Right lobe of liver (tissue), 6 donors: ENCODE measurements around the gene CELF6. TPM values are rescaled to one million over a fixed set of nuclear protein-coding genes. Genes with fewer than 3 reads are reported as not detected.

Experiments used
- ATAC-seq, 4 donors: fragments of 200-7000 bp; cut with Tn5 transposase; one replicate each; pipeline ENCODE4 v1.9.1; 2020; ENCODE audit warnings: mild to moderate bottlenecking in 4 of 4, moderate library complexity in 4 of 4
- DNase-seq, 3 donors: peaks; one replicate each; pipeline ENCODE4 v3.0.0-alpha.2; 2020
- H3K27ac ChIP-seq, 3 donors: fragments of 200-600 bp; one replicate each; pipeline ENCODE4 v1.8.0; 2022
- H3K27me3 ChIP-seq, 2 donors: fragments of 200-600 bp; one replicate each; pipeline ENCODE4 v1.8.0; 2022
- H3K36me3 ChIP-seq, 4 donors: fragments of 200-600 bp; sonication (generic) in 1 of 4; one replicate each; pipeline versions ENCODE4 v1.5.1 to v1.8.0; 2017 to 2022; ENCODE audit warnings: control low read depth in 1 of 4
- H3K4me1 ChIP-seq, 4 donors: fragments of 200-600 bp; sonication (generic) in 1 of 4; one replicate each; pipeline versions ENCODE4 v1.5.1 to v1.8.0; 2017 to 2022; ENCODE audit warnings: control low read depth in 1 of 4
- H3K4me3 ChIP-seq, 3 donors: fragments of 200-600 bp; one replicate each; pipeline ENCODE4 v1.8.0; 2022
- H3K9me3 ChIP-seq, 4 donors: fragments of 200-600 bp; sonication (generic) in 1 of 4; one replicate each; pipeline versions ENCODE4 v1.5.1 to v1.8.0; 2017 to 2022; ENCODE audit warnings: control low read depth in 1 of 4
- CTCF ChIP-seq, 4 donors: fragments of 200-600 bp in 3 of 4; fragments of 450-650 bp in 1 of 4; IDR thresholded peaks; one replicate each; pipeline versions ENCODE4 v1.5.1 to v1.8.0; 2016 to 2022; ENCODE audit warnings: antibody characterized with exemption in 4 of 4, mild to moderate bottlenecking in 2 of 4
- POLR2A ChIP-seq: fragments of 450-650 bp; IDR thresholded peaks from one replicate; pipeline ENCODE4 v1.6.1; 2017; ENCODE audit warnings: antibody characterized with exemption, mild to moderate bottlenecking
- WGBS: methylation state at CpG from one replicate; pipeline ENCODE4 v1.1.6; 2018; ENCODE audit warnings: low coverage, low lambda C conversion rate; ENCODE audit not compliant: insufficient coverage; ENCODE audit errors: missing lambda C conversion rate; 5-methylcytosine and 5-hydroxymethylcytosine counted together
- intact Hi-C, 2 donors: fragments of 100-400 bp; cut with DNase I; formaldehyde crosslinking; loops; one replicate each; pipeline versions ENCODE4 v1.11.2 to v1.14.1; 2022
- total RNA-seq, 6 experiments: library from RNA; depleted of rRNA in 2 of 6; stranded (reverse); fragments of >200 nt in 2 of 6; fragmentation: NEBNext Ultra II Directional in 3 of 6; extraction: Animal tissue kit (Norgen Biotek cat#: 25700) in 3 of 6; gene quantifications; one replicate each; pipeline versions ENCODE4 v1.1.0 to v1.2.4, GENCODE V29; 2016 to 2023
- donor health status: DM: no; HTN: yes; CAD: no.
- donor health status: DM: no; HTN: no; CAD: no.
- donor health status: DM: no; HTN: no; CAD: no.
- donor health status: DM: no; HTN: yes; CAD: no.
- donor health status: DM: no; HTN: yes; CAD: no.

CELF6 gene
- total RNA-seq, 6 experiments from 2014 or later, result 0.47 to 1.7 (median 1.2) TPM

DNA sequence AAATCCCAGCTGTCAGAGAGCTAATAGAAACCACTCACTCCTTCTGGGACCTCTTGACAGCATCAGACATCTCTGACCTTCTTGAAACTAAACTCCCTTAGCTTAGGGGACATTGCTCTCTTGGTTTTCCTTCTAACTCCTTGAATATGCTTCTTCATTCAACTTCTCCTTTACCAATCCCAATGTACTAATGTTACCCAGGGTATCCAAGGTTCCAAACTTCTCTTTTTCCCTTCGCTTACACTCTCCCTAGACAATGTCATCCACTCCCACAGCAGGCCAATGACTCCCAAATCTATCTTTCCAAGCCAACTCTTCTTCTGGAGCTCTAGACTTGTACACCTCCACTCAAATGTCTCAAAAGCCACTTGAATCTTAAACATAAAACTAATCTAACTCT is 41.2 kb upstream of the CELF6 start:
- no peak overlapping the region for H3K27ac ChIP-seq
- H3K9me3 ChIP-seq, result no peaks in the 10 kb centered on the region
- no peak for ATAC-seq
- H3K27me3 ChIP-seq, result no peaks in the 10 kb centered on the region
- no peaks in the 10 kb centered on the region for H3K4me1 ChIP-seq
- intact Hi-C loops, result no loop called here
- peaks cover 0 to 3% (median 0%) of the 10 kb centered on the region in 4 donors for H3K36me3 ChIP-seq
- 38% methylated on average over 1 of the region's 1 CpG for WGBS
- no peak for DNase-seq
- TF ChIP-seq POLR2A (no peak), CTCF (IDR thresholded peaks at IDR 0.05) (no peak)
- H3K4me3 ChIP-seq, result no peak overlapping the region

DNA sequence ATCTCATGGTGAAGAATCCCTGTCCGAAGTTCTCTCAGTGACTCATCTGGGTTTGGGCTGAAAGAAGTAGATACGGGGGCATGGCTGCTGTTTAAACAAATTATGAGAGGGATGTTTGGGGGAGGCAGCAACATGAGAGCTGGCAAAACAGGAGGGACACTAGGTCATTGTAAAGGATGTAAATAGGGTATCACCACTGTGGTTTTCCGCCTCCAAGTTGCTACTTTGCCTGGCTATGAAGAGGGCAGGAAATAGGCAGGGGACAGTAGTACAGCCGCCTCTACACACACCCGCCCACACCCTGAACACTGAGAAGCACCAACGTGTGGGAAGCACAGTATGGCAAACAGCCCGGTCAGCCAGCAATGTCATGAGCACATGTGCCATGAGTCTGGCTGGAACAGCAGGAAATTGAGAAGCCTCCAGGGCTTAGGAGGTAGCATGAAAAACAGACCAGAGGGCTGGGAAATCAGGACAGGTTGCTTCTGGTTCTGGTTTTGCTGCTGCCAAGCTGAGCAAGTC is 38.8 kb upstream of the CELF6 start:
- ATAC-seq, result peak; percentile 61 to 94 (median 86)
- 53% methylated on average over 6 of the region's 7 CpGs for WGBS
- peak in 2 of 3 donors; percentile 51 to 67 for DNase-seq
- Histone ChIP-seq H3K9me3 (no peaks in the 10 kb centered on the region), H3K27ac (no peak overlapping the region), H3K4me3 (no peak overlapping the region), H3K27me3 (no peaks in the 10 kb centered on the region), H3K4me1 (no peaks in the 10 kb centered on the region), H3K36me3 (peaks cover 0 to 27% (median 6%) of the 10 kb centered on the region in 4 donors)
- TF ChIP-seq CTCF (IDR thresholded peaks at IDR 0.05) (no peak), POLR2A (no peak)
- intact Hi-C loops, result no loop called here

- H3K36me3 ChIP-seq, result peaks cover 0 to 33% (median 6%) of the 10 kb centered on the region in 4 donors
- no peaks in the 10 kb centered on the region for H3K27me3 ChIP-seq
- TF ChIP-seq POLR2A, result no peak
- no peak overlapping the region for H3K4me3 ChIP-seq
- H3K27ac ChIP-seq, result no peak overlapping the region
- no peak for ATAC-seq
- intact Hi-C loops, result no loop called here
- WGBS, result 91% methylated on average over 3 of the region's 3 CpGs
- no peak for DNase-seq
- no peaks in the 10 kb centered on the region for H3K4me1 ChIP-seq
- H3K9me3 ChIP-seq, result no peaks in the 10 kb centered on the region
Measured at GRCh38 chr15:72358121-72358520, 38.2 kb upstream of the CELF6 start.

DNA sequence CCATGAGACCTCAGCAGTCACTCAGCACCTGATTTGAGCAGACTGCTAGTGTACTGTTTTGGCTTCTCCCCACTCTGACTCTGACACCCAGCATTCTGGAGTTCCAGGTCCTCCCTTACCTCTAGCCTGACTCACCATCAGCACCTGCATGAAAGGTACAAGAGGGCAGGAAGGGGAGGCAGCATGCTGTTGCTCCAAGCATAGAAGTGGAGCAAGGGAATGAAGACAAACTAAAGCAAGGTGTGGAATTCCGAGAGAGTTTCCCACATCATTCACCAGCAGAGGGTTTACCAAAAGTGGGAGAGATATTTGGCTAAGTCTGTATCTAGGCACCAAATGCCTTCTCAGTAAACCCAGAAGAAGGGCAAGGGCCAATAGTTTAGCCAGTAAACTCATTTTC is 34.5 kb upstream of the CELF6 start:
- H3K9me3 ChIP-seq, result no peaks in the 10 kb centered on the region
- WGBS, result 100% methylated on average over 1 of the region's 1 CpG
- H3K4me1 ChIP-seq, result no peaks in the 10 kb centered on the region
- H3K27me3 ChIP-seq, result no peaks in the 10 kb centered on the region
- TF ChIP-seq POLR2A, result no peak
- TF ChIP-seq CTCF (IDR thresholded peaks at IDR 0.05), result no peak
- no peak for DNase-seq
- peaks cover 0 to 67% (median 22%) of the 10 kb centered on the region in 4 donors for H3K36me3 ChIP-seq
- H3K4me3 ChIP-seq, result no peak overlapping the region
- ATAC-seq, result no peak
- intact Hi-C loops, result no loop called here
- H3K27ac ChIP-seq, result no peak overlapping the region

DNA sequence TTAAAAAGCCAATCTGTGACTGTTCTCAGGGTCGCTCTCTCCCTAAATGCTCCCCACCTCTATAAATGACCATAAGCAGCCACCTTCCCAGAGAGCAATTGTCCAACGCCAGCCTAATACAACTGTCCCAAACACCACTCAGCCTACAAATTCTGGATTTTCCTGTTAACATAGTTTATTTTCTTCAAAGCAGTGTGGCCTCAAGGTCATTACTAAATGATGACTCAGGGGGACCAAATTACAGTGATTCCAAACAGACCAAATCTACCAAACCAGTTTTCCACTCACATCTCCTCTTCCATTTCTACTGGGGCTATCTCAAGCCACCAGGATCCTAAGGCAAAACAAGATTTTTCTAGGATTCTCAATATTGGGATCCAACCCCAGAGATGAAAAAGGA is 33.3 kb upstream of the CELF6 start:
- WGBS, result 88% methylated on average over 1 of the region's 2 CpGs
- Histone ChIP-seq H3K27ac (no peak overlapping the region), H3K4me1 (no peaks in the 10 kb centered on the region), H3K9me3 (no peaks in the 10 kb centered on the region), H3K36me3 (peaks cover 0 to 78% (median 27%) of the 10 kb centered on the region in 4 donors), H3K4me3 (no peak overlapping the region), H3K27me3 (no peaks in the 10 kb centered on the region)
- ATAC-seq, result no peak
- no peak for DNase-seq
- intact Hi-C loops, result no loop called here
- TF ChIP-seq POLR2A (no peak), CTCF (IDR thresholded peaks at IDR 0.05) (no peak)
